ENCODE results near the gene NCAM2.
A peak's percentile ranks its signal among the peaks of the same experiment; 100 is the strongest.

Gene NCAM2

DNA sequence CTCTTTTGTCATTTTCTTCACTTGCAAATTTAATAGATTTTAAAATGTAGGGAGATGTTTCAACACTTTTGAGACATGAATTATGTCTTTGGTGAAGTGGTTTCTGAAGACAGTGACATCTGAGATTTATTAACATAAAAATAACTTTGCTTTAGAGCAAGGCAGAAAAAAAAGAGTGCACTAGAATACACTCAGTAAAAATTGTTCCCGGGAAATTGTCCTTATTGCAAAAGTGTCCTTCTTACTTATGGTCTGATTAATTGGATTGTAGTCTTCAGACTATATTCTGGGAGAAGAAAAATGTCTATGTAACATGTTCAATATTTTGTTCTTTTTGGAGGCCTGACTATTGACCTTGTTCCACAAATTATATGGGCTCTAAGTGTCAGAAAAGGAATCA is 468.5 kb downstream of the NCAM2 start:
- no peak for DNase-seq

GRCh38 chr21:21468003-21468402 is 469.8 kb downstream of the NCAM2 start:
- no peak for DNase-seq

DNA sequence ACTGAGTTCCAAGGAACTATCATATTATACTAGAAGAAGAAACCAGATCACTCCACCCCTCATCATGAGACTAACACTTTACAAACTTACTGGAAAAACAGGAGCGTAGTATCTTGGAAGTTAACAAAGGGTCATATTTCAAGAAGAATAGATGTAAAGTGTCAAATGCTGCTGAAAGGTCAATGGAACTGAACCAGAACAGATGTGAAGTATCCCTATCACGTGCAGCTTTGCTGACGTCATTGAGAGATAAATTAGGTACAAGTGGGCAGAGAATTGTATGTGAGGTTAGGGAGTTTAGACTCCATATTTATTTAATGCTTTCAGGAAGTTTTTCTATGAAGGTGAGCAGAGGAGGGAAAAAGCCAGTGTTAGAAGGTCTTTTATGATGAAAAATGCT is 483.0 kb downstream of the NCAM2 start:
- DNase-seq, result no peak

DNA sequence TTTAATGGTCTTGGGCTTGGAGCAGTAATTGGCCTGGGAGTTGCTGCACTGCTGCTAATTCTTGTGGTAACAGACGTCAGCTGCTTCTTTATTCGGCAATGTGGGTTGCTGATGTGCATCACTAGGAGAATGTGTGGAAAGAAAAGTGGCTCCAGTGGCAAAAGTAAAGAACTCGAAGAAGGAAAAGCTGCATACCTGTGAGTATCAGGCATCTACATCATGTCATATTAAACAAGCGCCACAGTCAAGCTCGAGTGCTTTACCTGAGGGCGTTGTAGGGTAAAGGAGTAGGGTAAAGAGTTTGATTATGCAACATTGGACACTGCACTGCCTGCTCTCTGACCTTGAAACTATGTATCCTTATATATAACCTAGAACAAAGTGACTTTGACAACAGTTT is 510.6 kb downstream of the NCAM2 start:
- DNase-seq, result no peak

GRCh38 chr21:21530680-21531079 is 532.5 kb downstream of the NCAM2 start:
- DNase-seq, result no peak

GRCh38 chr21:21547368-21547953 is 549.3 kb downstream of the NCAM2 start:
- peak; percentile 69 for DNase-seq

DNA sequence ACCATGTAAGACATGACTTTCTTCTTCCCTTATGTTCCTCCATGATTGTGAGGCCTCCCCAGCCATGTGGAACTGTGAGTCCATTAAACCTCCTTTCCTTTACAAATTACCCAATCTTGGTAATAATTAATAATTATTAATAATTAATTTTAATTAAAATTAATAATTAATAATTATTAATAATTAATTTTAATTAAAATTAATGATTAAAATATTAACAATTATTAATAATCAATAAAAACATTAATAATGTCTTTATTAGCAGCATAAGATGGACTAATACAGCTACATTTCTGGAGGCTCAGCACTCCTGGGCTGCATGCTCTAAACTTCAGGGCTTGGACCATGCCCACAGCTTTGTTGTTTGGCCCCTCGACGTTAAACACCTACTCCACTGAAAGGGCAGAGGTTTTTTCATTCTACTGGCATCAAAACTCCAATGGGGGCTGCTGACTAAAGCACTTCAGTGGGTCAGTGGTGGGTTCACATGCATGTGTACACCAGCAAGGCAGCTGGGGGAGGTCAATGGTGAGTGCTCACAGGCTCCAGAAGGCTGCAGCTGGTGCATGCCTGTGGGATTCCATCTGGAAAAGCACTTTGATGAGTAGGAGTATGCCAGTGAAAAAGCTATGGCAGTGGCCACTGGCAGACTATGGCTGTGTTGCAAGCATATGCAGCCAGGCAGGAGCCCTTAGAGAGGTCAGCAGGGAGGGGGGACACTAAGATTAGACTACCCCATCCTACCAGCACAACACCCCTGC is 561.3 kb downstream of the NCAM2 start:
- DNase-seq, result no peak
